Glomerular endothelial cell (primary cell): ENCODE measurements around the gene CD52. TPM values are rescaled to one million over a fixed set of nuclear protein-coding genes. Genes with fewer than 3 reads are reported as not detected.
"Not testable (repeated sequence)": the region's sequence is repeated elsewhere in the genome, so short reads cannot be mapped to it uniquely, and the experiment has no call there.

ENCODE experiments used
- DNase-seq: peaks from one replicate; pipeline ENCODE4 v3.0.0-alpha.2; 2011; ENCODE audit warnings: low read depth, low spot score; ENCODE audit errors: extremely low read depth
- total RNA-seq: library from RNA; depleted of rRNA; stranded (reverse); fragments of >200 nt; gene quantifications from 2 replicates; pipeline ENCODE4 v1.2.3, GENCODE V29; 2015

CD52 gene
- total RNA-seq, 1 donor from 2014 or later: not detected

GRCh38 chr1:26327956-26328362 is 10.2 kb downstream of the CD52 start:
- no peak for DNase-seq

- no peak for DNase-seq
Observed at GRCh38 chr1:26328597-26328996, 10.8 kb downstream of the CD52 start.

GRCh38 chr1:26329380-26329779 is 11.6 kb downstream of the CD52 start:
- DNase-seq: not testable (repeated sequence)

GRCh38 chr1:26330276-26330675 is 12.5 kb downstream of the CD52 start:
- DNase-seq: no peak

GRCh38 chr1:26333312-26333711 is 15.6 kb downstream of the CD52 start:
- DNase-seq: not testable (repeated sequence)

GRCh38 chr1:26335774-26336476 is 18.2 kb downstream of the CD52 start:
- DNase-seq: no peak

GRCh38 chr1:26336477-26337205 is 18.9 kb downstream of the CD52 start:
- DNase-seq: no peak

- no peak for DNase-seq
Observed at GRCh38 chr1:26337206-26337535, 19.4 kb downstream of the CD52 start.

GRCh38 chr1:26337625-26338024 is 19.9 kb downstream of the CD52 start:
- no peak for DNase-seq

- DNase-seq: no peak
Observed at GRCh38 chr1:26338670-26339069, 20.9 kb downstream of the CD52 start.

- no peak for DNase-seq
Observed at GRCh38 chr1:26340047-26340481, 22.3 kb downstream of the CD52 start.

GRCh38 chr1:26344147-26344920 is 26.6 kb downstream of the CD52 start:
- DNase-seq: no peak

- no peak for DNase-seq
Observed at GRCh38 chr1:26345718-26346117, 28.0 kb downstream of the CD52 start.

- no peak for DNase-seq
Observed at GRCh38 chr1:26346274-26347033, 28.7 kb downstream of the CD52 start.

GRCh38 chr1:26349188-26349876 is 31.6 kb downstream of the CD52 start:
- DNase-seq: no peak

- no peak for DNase-seq
Observed at GRCh38 chr1:26349877-26350244, 32.1 kb downstream of the CD52 start.

GRCh38 chr1:26350343-26350700 is 32.6 kb downstream of the CD52 start:
- no peak for DNase-seq

GRCh38 chr1:26350701-26351589 is 33.2 kb downstream of the CD52 start:
- DNase-seq: peak; percentile 31

- no peak for DNase-seq
Observed at GRCh38 chr1:26351590-26352337, 34.0 kb downstream of the CD52 start.
